ENCODE results near the gene SUSD6. TPM values are rescaled to one million over a fixed set of nuclear protein-coding genes. Genes with fewer than 3 reads are reported as not detected.

SUSD6 gene
- total RNA-seq, 1 donor from 2014 or later: 23.9 TPM

DNA sequence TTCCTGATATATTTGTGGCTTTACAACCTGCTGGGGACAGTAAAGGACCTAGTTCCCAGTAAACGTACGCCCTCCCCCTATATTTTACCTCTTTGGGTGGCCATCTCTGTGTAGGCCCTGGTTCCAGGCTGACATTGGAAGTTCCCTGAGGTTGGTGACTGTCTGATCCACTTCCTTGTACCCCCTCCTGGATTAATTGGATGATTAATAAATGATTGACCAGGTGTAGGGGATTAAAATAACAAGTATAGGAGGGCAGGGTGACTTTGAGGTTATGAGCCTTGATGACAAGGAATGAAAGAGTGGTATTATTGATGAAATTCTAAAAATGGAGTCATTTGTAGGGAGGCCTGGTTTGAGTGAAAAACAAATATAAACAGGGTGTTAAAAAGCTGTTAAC is 9.6 kb downstream of the SUSD6 start:
- Histone ChIP-seq H3K4me1 (peaks cover 98% of the 10 kb centered on the region), H3K36me3 (no peaks in the 10 kb centered on the region), H3K27me3 (ENCODE audit: low read depth) (no peaks in the 10 kb centered on the region), H3K9me3 (replicated peaks) (no peaks in the 10 kb centered on the region), H3K27ac (replicated peaks) (no peak overlapping the region), H3K4me3 (no peak overlapping the region)
- TF ChIP-seq, protein P1, sequence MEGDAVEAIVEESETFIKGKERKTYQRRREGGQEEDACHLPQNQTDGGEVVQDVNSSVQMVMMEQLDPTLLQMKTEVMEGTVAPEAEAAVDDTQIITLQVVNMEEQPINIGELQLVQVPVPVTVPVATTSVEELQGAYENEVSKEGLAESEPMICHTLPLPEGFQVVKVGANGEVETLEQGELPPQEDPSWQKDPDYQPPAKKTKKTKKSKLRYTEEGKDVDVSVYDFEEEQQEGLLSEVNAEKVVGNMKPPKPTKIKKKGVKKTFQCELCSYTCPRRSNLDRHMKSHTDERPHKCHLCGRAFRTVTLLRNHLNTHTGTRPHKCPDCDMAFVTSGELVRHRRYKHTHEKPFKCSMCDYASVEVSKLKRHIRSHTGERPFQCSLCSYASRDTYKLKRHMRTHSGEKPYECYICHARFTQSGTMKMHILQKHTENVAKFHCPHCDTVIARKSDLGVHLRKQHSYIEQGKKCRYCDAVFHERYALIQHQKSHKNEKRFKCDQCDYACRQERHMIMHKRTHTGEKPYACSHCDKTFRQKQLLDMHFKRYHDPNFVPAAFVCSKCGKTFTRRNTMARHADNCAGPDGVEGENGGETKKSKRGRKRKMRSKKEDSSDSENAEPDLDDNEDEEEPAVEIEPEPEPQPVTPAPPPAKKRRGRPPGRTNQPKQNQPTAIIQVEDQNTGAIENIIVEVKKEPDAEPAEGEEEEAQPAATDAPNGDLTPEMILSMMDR (IDR thresholded peaks at IDR 0.05; ENCODE audit: borderline replicate concordance): no peak
- intact Hi-C loops (cut with micrococcal nuclease): no loop called here
- DNase-seq: no peak

DNA sequence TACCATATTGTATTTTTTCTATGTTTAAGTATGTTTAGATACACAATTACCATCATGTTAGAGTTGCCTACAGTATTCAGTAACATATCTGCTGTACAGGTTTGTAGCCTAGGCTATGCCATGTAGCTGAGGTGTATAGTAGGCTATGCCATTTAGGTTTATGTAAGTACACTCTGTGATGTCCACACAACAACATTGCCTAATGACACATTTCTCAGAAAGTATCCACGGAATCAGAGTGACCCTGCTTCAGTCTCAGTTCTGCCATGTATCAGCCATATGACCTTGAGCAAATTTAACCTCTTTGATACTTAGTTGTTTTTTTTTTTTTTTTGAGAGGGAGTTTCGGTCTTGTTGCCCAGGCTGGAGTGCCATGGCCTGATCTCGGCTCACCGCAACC is 12.7 kb downstream of the SUSD6 start:
- H3K27ac ChIP-seq (replicated peaks): no peak overlapping the region
- no peaks in the 10 kb centered on the region for H3K27me3 ChIP-seq (ENCODE audit: low read depth)
- H3K9me3 ChIP-seq (replicated peaks): no peaks in the 10 kb centered on the region
- no peak overlapping the region for H3K4me3 ChIP-seq
- TF ChIP-seq, protein P1 (IDR thresholded peaks at IDR 0.05; ENCODE audit: borderline replicate concordance): no peak
- no peaks in the 10 kb centered on the region for H3K36me3 ChIP-seq
- intact Hi-C loops (cut with micrococcal nuclease): no loop called here
- no peak for DNase-seq
- peaks cover 97% of the 10 kb centered on the region for H3K4me1 ChIP-seq

DNA sequence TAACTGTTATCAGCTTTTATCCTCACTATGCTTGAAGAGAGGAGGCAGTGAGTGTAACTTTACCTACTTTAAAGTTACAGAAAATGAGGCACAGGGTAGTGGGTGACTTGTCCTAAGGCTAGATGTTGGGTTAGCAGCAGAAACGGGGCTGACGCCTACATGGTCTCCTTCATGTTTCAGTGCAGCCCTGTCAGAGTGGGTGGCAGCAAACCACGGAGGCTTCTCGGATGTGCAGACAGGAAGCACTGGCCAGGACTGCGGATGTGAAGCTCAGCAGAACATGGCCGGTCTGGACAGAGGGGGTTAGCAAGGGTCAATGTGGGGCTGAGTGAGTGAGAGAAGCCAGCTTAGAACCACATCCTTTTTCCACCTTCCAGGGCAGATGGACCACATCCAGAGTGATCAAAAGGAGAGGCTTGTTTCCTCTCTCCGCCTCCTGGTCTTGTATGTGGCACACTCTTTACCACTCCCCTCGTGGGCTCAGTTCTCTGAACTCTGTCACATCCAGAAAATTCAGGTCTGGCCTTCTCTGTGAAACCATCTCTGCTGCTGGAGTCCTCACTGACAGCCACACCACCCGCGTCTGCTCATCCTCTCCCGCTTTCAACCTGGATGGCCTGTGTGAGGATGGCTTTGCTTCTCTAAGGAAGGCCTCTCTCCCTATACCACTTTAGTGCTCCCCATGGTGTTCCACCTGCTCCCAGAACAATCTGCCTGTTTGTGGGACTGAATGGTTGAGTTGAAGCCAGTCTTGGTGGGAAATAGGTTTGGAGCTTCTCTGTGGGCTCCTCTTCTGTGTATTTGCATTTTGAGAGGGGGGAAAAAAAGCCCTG is 14.1 kb downstream of the SUSD6 start:
- TF ChIP-seq, protein P1 (IDR thresholded peaks at IDR 0.05; ENCODE audit: borderline replicate concordance): no peak

DNA sequence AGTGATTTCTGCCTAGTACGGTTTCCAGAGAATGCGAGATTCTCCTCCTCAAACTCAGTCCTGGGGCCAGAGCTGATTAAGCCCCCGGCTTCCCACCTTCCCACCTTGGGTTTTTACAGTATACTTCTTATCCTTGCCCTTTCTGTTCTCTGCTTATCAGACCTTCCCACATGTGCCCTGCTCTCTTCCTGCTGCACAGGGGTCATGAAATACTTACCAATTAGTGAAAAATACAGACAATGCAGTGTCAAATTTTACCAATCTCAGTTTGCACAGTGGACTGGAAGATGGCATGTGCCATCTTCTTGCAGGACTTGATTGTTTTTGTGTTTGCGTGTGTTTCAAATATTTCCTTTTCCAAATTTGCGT is 14.7 kb downstream of the SUSD6 start:
- no peaks in the 10 kb centered on the region for H3K36me3 ChIP-seq
- H3K4me1 ChIP-seq: peaks cover 97% of the 10 kb centered on the region
- TF ChIP-seq, protein P1 (IDR thresholded peaks at IDR 0.05; ENCODE audit: borderline replicate concordance): no peak
- no peak for DNase-seq
- H3K9me3 ChIP-seq (replicated peaks): no peaks in the 10 kb centered on the region
- H3K27ac ChIP-seq (replicated peaks): peak overlapping the region; percentile 31
- no peak overlapping the region for H3K4me3 ChIP-seq
- intact Hi-C loops (cut with micrococcal nuclease): no loop called here
- H3K27me3 ChIP-seq (ENCODE audit: low read depth): no peaks in the 10 kb centered on the region

More for the DNA sequence above, 14.1 kb downstream of the SUSD6 start:
- no peaks in the 10 kb centered on the region for H3K36me3 ChIP-seq
- intact Hi-C loops (cut with micrococcal nuclease): no loop called here
- H3K27ac ChIP-seq (replicated peaks): peak overlapping the region; percentile 31
- H3K27me3 ChIP-seq (ENCODE audit: low read depth): no peaks in the 10 kb centered on the region
- peak overlapping the region; percentile 3 for H3K4me3 ChIP-seq
- H3K4me1 ChIP-seq: peaks cover 97% of the 10 kb centered on the region
- DNase-seq: peak; percentile 72
- H3K9me3 ChIP-seq (replicated peaks): no peaks in the 10 kb centered on the region

DNA sequence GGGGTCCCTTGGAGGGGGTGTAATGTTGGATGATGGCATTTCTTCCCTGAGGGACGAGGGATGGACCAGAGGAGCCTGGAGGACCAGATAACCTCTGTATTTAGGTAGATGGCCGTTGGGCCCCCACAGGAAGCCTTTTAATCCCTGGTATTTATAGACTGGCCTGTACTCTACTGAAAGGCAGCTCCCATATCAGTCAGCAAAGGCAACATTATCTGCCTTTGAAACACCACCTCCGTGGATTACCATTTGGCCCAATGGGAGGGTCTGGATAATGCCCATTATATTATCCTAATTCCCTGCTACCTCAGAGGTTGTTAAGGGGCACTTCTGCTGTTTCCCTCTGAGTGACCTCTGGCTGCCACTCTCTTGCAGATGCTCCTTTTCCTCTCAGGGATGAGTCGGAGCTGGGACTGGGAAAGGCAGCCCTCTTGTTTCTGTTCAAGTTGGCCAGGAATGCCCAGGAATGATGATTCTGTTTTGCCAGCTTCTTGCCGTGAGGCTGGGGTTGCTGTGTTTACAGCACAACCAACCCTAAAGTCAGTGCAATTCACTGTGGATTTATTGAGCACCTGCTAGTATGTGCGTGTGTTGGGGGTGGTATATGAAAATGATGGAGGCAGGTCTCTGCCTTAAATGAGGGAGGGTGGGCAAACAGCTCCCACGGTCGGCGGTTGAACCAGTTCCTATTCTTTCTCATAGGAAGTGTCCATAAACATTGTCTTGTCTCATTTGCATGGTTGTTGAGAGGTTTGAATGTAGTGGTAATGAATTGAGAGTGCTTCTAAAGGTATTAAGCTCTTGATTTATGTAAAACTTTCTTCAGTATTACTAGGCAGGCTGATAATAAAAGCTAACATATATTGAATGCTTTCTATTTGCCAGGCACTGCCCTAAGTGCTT is 18.1 kb downstream of the SUSD6 start:
- H3K9me3 ChIP-seq (replicated peaks): no peaks in the 10 kb centered on the region
- intact Hi-C loops (cut with micrococcal nuclease): no loop called here
- no peaks in the 10 kb centered on the region for H3K36me3 ChIP-seq
- peaks cover 99% of the 10 kb centered on the region for H3K4me1 ChIP-seq
- H3K27me3 ChIP-seq (ENCODE audit: low read depth): no peaks in the 10 kb centered on the region
- DNase-seq: no peak
- TF ChIP-seq, protein P1 (IDR thresholded peaks at IDR 0.05; ENCODE audit: borderline replicate concordance): no peak
- peak overlapping the region; percentile 53 for H3K27ac ChIP-seq (replicated peaks)
- H3K4me3 ChIP-seq: no peak overlapping the region

All from left ventricle myocardium inferior (tissue), 1 donor.